Muscle layer of duodenum (tissue), 2 donors: ENCODE results near the gene NEDD4L.

Source experiments
- H3K27ac ChIP-seq: one replicate; pipeline ENCODE4 v1.7.0; 2013; ENCODE audit warnings: mild to moderate bottlenecking, low read length
- H3K27me3 ChIP-seq: one replicate; pipeline ENCODE4 v1.7.0; 2013; ENCODE audit warnings: low read depth, mild to moderate bottlenecking, control low read depth, low read length
- H3K36me3 ChIP-seq, 2 donors: one replicate each; pipeline ENCODE4 v1.7.0; 2013; ENCODE audit warnings: low read length in 2 of 2, control low read depth in 1 of 2, mild to moderate bottlenecking in 1 of 2; ENCODE audit not compliant: insufficient read depth in 2 of 2, control insufficient read depth in 1 of 2
- H3K4me1 ChIP-seq, 2 donors: one replicate each; pipeline ENCODE4 v1.7.0; 2013; ENCODE audit warnings: low read length in 2 of 2, mild to moderate bottlenecking in 2 of 2, control low read depth in 1 of 2, moderate library complexity in 1 of 2; ENCODE audit not compliant: insufficient read depth in 2 of 2, control insufficient read depth in 1 of 2
- H3K4me3 ChIP-seq, 2 donors: one replicate each; pipeline ENCODE4 v1.7.0; 2013; ENCODE audit warnings: low read length in 2 of 2, low read depth in 1 of 2, mild to moderate bottlenecking in 1 of 2
- H3K9me3 ChIP-seq, 2 donors: one replicate each; pipeline ENCODE4 v1.7.0; 2013; ENCODE audit warnings: low read length in 2 of 2, control low read depth in 1 of 2, mild to moderate bottlenecking in 1 of 2; ENCODE audit not compliant: control insufficient read depth in 1 of 2
- donor health status: healthy.

Gene NEDD4L

GRCh38 chr18:58308463-58308862, 264.4 kb downstream of the NEDD4L start:
- Histone ChIP-seq H3K27ac (no peak overlapping the region), H3K36me3 (no peaks in the 10 kb centered on the region), H3K27me3 (no peaks in the 10 kb centered on the region), H3K4me1 (no peaks in the 10 kb centered on the region), H3K4me3 (no peak overlapping the region), H3K9me3 (no peaks in the 10 kb centered on the region)

- Histone ChIP-seq H3K4me3 (no peak overlapping the region), H3K27ac (no peak overlapping the region), H3K4me1 (no peaks in the 10 kb centered on the region), H3K27me3 (no peaks in the 10 kb centered on the region), H3K9me3 (no peaks in the 10 kb centered on the region), H3K36me3 (no peaks in the 10 kb centered on the region)
Measured at GRCh38 chr18:58309099-58309498, 265.1 kb downstream of the NEDD4L start.

- Histone ChIP-seq H3K36me3 (no peaks in the 10 kb centered on the region), H3K9me3 (no peaks in the 10 kb centered on the region), H3K27ac (peak overlapping the region; percentile 32), H3K4me3 (no peak overlapping the region), H3K27me3 (no peaks in the 10 kb centered on the region), H3K4me1 (peaks cover 3 to 5% of the 10 kb centered on the region in 2 donors)
Measured at GRCh38 chr18:58309610-58310239, 265.7 kb downstream of the NEDD4L start.

GRCh38 chr18:58310517-58310916, 266.5 kb downstream of the NEDD4L start:
- Histone ChIP-seq H3K9me3 (no peaks in the 10 kb centered on the region), H3K4me1 (peaks cover 4 to 7% of the 10 kb centered on the region in 2 donors), H3K27me3 (no peaks in the 10 kb centered on the region), H3K27ac (peak overlapping the region; percentile 32), H3K4me3 (no peak overlapping the region), H3K36me3 (no peaks in the 10 kb centered on the region)

GRCh38 chr18:58311390-58311789, 267.4 kb downstream of the NEDD4L start:
- no peaks in the 10 kb centered on the region for H3K36me3 ChIP-seq
- peak overlapping the region; percentile 19 for H3K27ac ChIP-seq
- H3K4me3 ChIP-seq, result no peak overlapping the region
- peaks cover 4 to 7% of the 10 kb centered on the region in 2 donors for H3K4me1 ChIP-seq
- no peaks in the 10 kb centered on the region for H3K9me3 ChIP-seq
- H3K27me3 ChIP-seq, result no peaks in the 10 kb centered on the region

GRCh38 chr18:58313491-58314032, 269.5 kb downstream of the NEDD4L start:
- Histone ChIP-seq H3K27ac (no peak overlapping the region), H3K4me1 (peaks cover 4 to 11% of the 10 kb centered on the region in 2 donors), H3K27me3 (no peaks in the 10 kb centered on the region), H3K36me3 (no peaks in the 10 kb centered on the region), H3K9me3 (no peaks in the 10 kb centered on the region), H3K4me3 (no peak overlapping the region)

GRCh38 chr18:58314284-58314683, 270.3 kb downstream of the NEDD4L start:
- Histone ChIP-seq H3K36me3 (no peaks in the 10 kb centered on the region), H3K4me3 (no peak overlapping the region), H3K27ac (no peak overlapping the region), H3K4me1 (peaks cover 4 to 11% of the 10 kb centered on the region in 2 donors), H3K9me3 (no peaks in the 10 kb centered on the region), H3K27me3 (no peaks in the 10 kb centered on the region)

- no peaks in the 10 kb centered on the region for H3K9me3 ChIP-seq
- no peaks in the 10 kb centered on the region for H3K36me3 ChIP-seq
- no peaks in the 10 kb centered on the region for H3K27me3 ChIP-seq
- H3K4me3 ChIP-seq, result no peak overlapping the region
- H3K4me1 ChIP-seq, result peaks cover 4 to 11% of the 10 kb centered on the region in 2 donors
- H3K27ac ChIP-seq, result no peak overlapping the region
Measured at GRCh38 chr18:58315041-58315440, 271.0 kb downstream of the NEDD4L start.

GRCh38 chr18:58315739-58316215, 271.8 kb downstream of the NEDD4L start:
- Histone ChIP-seq H3K4me1 (peaks cover 4 to 11% of the 10 kb centered on the region in 2 donors), H3K27ac (peak overlapping the region; percentile 32), H3K4me3 (no peak overlapping the region), H3K9me3 (no peaks in the 10 kb centered on the region), H3K36me3 (no peaks in the 10 kb centered on the region), H3K27me3 (no peaks in the 10 kb centered on the region)

GRCh38 chr18:58316396-58317342, 272.6 kb downstream of the NEDD4L start:
- Histone ChIP-seq H3K27ac (peak overlapping the region; percentile 44), H3K27me3 (no peaks in the 10 kb centered on the region), H3K4me1 (peaks cover 4 to 11% of the 10 kb centered on the region in 2 donors), H3K36me3 (no peaks in the 10 kb centered on the region), H3K9me3 (no peaks in the 10 kb centered on the region), H3K4me3 (no peak overlapping the region)

GRCh38 chr18:58319719-58320118, 275.7 kb downstream of the NEDD4L start:
- H3K4me3 ChIP-seq, result no peak overlapping the region
- H3K27ac ChIP-seq, result no peak overlapping the region

More at GRCh38 chr18:58319719-58320118, 275.7 kb downstream of the NEDD4L start:
- no peaks in the 10 kb centered on the region for H3K9me3 ChIP-seq
- H3K27me3 ChIP-seq, result no peaks in the 10 kb centered on the region
- H3K36me3 ChIP-seq, result no peaks in the 10 kb centered on the region
- H3K4me1 ChIP-seq, result peaks cover 2 to 6% of the 10 kb centered on the region in 2 donors
